Mesendoderm (in vitro differentiated cells): Measurements from ENCODE around the gene CA4.
A peak's percentile ranks its signal among the peaks of the same experiment; 100 is the strongest.

Source experiments
- DNase-seq: peaks from one replicate; pipeline ENCODE4 v3.0.0; 2013
- H2AK5ac ChIP-seq: 2 replicates; pipeline ENCODE4 v1.6.1; 2013; ENCODE audit warnings: low read length, inconsistent platforms
- H2BK120ac ChIP-seq: 2 replicates; pipeline ENCODE4 v1.6.1; 2013; ENCODE audit warnings: low read depth, mild to moderate bottlenecking, low read length, moderate library complexity, mixed read lengths
- H2BK15ac ChIP-seq: replicated peaks from 2 replicates; pipeline ENCODE4 v1.6.1; 2013; ENCODE audit warnings: low read depth, mild to moderate bottlenecking, moderate library complexity
- H2BK5ac ChIP-seq: 2 replicates; pipeline ENCODE4 v1.6.1; 2013; ENCODE audit warnings: low read length, inconsistent platforms
- H3K18ac ChIP-seq: 2 replicates; pipeline ENCODE4 v1.6.1; 2013; ENCODE audit warnings: mild to moderate bottlenecking, low read length, mixed read lengths
- H3K23ac ChIP-seq: one replicate; pipeline ENCODE4 v1.6.1; 2013; ENCODE audit warnings: low read length
- H3K27ac ChIP-seq: 2 replicates; pipeline ENCODE4 v1.5.1; 2013; ENCODE audit warnings: low read depth, mild to moderate bottlenecking, inconsistent platforms, low read length, moderate library complexity
- H3K27me3 ChIP-seq: 2 replicates; pipeline ENCODE4 v1.6.1; 2013; ENCODE audit warnings: low read length, control low read depth, mild to moderate bottlenecking, inconsistent platforms; ENCODE audit not compliant: insufficient read depth, poor library complexity
- H3K36me3 ChIP-seq: 2 replicates; pipeline ENCODE4 v1.6.1; 2013; ENCODE audit warnings: low read length, inconsistent platforms; ENCODE audit not compliant: control insufficient read depth, insufficient read depth
- H3K4ac ChIP-seq: one replicate; pipeline ENCODE4 v1.6.1; 2013; ENCODE audit warnings: low read depth, mild to moderate bottlenecking, low read length, moderate library complexity
- H3K4me1 ChIP-seq: 2 replicates; pipeline ENCODE4 v1.6.1; 2013; ENCODE audit warnings: low read depth, low read length, inconsistent platforms; ENCODE audit not compliant: control insufficient read depth
- H3K4me2 ChIP-seq: 2 replicates; pipeline ENCODE4 v1.6.1; 2013; ENCODE audit warnings: low read length
- H3K4me3 ChIP-seq: 2 replicates; pipeline ENCODE4 v1.5.1; 2013; ENCODE audit warnings: mild to moderate bottlenecking, low read length
- H3K56ac ChIP-seq: one replicate; pipeline ENCODE4 v1.6.1; 2013; ENCODE audit warnings: low read length
- H3K79me1 ChIP-seq: 2 replicates; pipeline ENCODE4 v1.6.1; 2013; ENCODE audit warnings: low read length, inconsistent platforms
- H3K79me2 ChIP-seq: 2 replicates; pipeline ENCODE4 v1.6.1; 2013; ENCODE audit warnings: mild to moderate bottlenecking, low read length; ENCODE audit not compliant: control insufficient read depth, insufficient read depth
- H3K9ac ChIP-seq: 2 replicates; pipeline ENCODE4 v1.6.1; 2013; ENCODE audit warnings: low read length, inconsistent platforms
- H4K5ac ChIP-seq: one replicate; pipeline ENCODE4 v1.6.1; 2013; ENCODE audit warnings: low read length
- H4K8ac ChIP-seq: one replicate; pipeline ENCODE4 v1.6.1; 2013; ENCODE audit warnings: low read depth, mild to moderate bottlenecking, control low read depth, low read length, moderate library complexity
- whole genome bisulfite sequencing: extraction: QIAGEN DNeasy Blood & Tissue Kit; methylation state at CpG from one replicate; pipeline ENCODE4 v1.1.7; 2013; ENCODE audit warnings: low lambda C conversion rate, missing lambda C conversion rate; ENCODE audit not compliant: insufficient coverage; ENCODE audit errors: extremely low coverage; 5-methylcytosine and 5-hydroxymethylcytosine counted together

CA4 gene

DNA sequence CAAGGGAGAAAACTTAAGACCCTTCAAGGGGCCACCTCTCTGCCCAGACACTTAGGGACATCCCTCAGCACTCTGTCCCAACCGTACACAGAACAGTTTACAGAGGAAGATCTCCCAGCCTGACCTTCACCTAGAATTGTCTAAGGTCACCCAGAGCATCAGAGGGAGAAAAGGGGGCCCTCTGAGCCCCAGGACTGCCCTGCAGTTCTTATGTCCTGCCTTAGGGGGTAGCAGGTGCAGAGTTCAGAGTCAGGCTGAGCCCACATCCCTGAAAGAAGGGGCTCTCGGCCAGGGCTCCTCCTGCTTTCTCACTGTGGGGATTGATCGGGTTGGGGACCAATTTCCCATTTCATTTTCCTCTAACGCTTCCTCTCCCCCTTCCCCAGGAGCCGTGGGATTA lies 15.4 kb downstream of the CA4 start:
- H4K5ac ChIP-seq = no peak overlapping the region
- no peaks in the 10 kb centered on the region for H3K79me2 ChIP-seq
- no peak overlapping the region for H2AK5ac ChIP-seq
- H4K8ac ChIP-seq = no peak overlapping the region
- no peaks in the 10 kb centered on the region for H3K36me3 ChIP-seq
- no CpG with 5 or more reads among the region's 5 CpGs for WGBS
- no peak overlapping the region for H2BK15ac ChIP-seq
- H3K27ac ChIP-seq = no peak overlapping the region
- H3K9ac ChIP-seq = no peak overlapping the region
- H3K27me3 ChIP-seq = no peaks in the 10 kb centered on the region
- no peak overlapping the region for H2BK120ac ChIP-seq
- no peaks in the 10 kb centered on the region for H3K79me1 ChIP-seq
- H3K4ac ChIP-seq = no peak overlapping the region
- H3K4me2 ChIP-seq = no peak overlapping the region
- no peak overlapping the region for H3K4me3 ChIP-seq
- no peak overlapping the region for H3K56ac ChIP-seq
- H3K18ac ChIP-seq = no peak overlapping the region
- H3K23ac ChIP-seq = no peak overlapping the region
- H2BK5ac ChIP-seq = no peak overlapping the region
- H3K4me1 ChIP-seq = peaks cover 10% of the 10 kb centered on the region
- DNase-seq = no peak

DNA sequence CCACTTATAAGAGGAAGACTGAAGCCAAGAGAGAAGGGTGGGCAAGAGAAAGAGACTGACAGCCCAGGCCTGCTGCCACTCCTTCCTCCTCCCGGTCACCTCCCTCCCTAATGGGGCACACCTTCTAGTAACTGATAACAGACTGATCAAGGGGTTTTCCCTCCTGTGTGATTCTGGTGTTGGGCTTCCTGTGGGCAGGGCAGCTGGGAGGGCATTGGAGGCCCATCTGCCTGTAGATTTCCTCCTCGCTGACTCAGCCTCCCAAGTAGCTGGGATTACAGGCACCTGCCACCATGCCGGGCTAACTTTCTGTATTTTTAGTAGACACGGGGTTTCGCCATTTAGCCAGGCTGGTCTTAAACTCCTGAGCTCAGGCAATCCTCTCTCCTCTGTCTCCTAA lies 16.2 kb downstream of the CA4 start:
- H3K18ac ChIP-seq = no peak overlapping the region
- H3K9ac ChIP-seq = no peak overlapping the region
- no peak overlapping the region for H3K56ac ChIP-seq
- DNase-seq = peak; percentile 51
- H3K4me3 ChIP-seq = no peak overlapping the region
- H3K23ac ChIP-seq = no peak overlapping the region
- H4K5ac ChIP-seq = no peak overlapping the region
- no peak overlapping the region for H2BK120ac ChIP-seq
- H2BK15ac ChIP-seq = no peak overlapping the region
- H2AK5ac ChIP-seq = no peak overlapping the region
- H3K79me1 ChIP-seq = no peaks in the 10 kb centered on the region
- peaks cover 9% of the 10 kb centered on the region for H3K4me1 ChIP-seq
- WGBS = no CpG with 5 or more reads among the region's 5 CpGs
- no peak overlapping the region for H2BK5ac ChIP-seq
- H3K36me3 ChIP-seq = no peaks in the 10 kb centered on the region
- no peak overlapping the region for H3K4me2 ChIP-seq
- H3K27me3 ChIP-seq = no peaks in the 10 kb centered on the region
- no peak overlapping the region for H3K4ac ChIP-seq
- no peaks in the 10 kb centered on the region for H3K79me2 ChIP-seq
- H4K8ac ChIP-seq = no peak overlapping the region
- H3K27ac ChIP-seq = no peak overlapping the region

DNA sequence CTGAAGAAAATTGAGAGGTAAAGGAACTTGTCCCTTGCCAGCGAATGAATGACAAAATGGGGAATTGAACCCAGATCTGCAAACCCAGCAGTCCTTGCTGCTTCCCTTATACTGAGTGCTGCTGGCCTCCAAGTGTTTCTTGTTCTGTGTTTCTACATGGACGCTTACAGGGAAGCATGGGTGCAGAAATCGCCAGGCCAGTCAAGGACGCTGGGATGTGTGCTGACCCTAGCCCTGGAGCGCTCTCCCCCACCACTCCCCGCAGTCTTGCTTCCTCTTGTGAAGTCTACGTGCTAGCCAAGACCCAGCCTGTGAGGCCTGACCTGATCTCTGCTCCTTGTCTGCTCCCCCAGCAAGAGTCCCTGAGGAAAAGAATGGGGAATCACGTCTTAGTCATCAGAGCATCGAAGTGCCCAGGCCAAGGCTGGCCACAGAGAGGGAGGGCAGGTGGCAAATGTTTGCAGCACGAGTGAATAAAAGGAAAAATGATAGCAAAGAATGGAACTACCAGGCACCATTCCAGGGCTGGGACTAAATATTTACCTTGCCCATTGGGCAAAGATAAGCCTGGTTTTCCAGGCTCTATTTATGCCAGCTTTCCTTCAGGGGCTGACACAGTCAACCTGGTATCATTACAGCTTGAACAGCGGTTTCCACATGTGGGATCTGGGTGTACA lies 17.4 kb downstream of the CA4 start:
- Histone ChIP-seq H3K9ac (no peak overlapping the region), H4K5ac (no peak overlapping the region), H3K4ac (no peak overlapping the region), H3K79me1 (no peaks in the 10 kb centered on the region), H3K4me2 (no peak overlapping the region), H2BK5ac (no peak overlapping the region), H3K18ac (no peak overlapping the region), H3K79me2 (no peaks in the 10 kb centered on the region), H3K4me1 (no peaks in the 10 kb centered on the region), H3K27me3 (no peaks in the 10 kb centered on the region), H3K27ac (no peak overlapping the region), H2AK5ac (no peak overlapping the region), H3K4me3 (no peak overlapping the region), H3K56ac (no peak overlapping the region), H3K23ac (no peak overlapping the region), H2BK120ac (no peak overlapping the region), H3K36me3 (no peaks in the 10 kb centered on the region), H4K8ac (no peak overlapping the region), H2BK15ac (no peak overlapping the region)
- WGBS = no CpG with 5 or more reads among the region's 11 CpGs
- no peak for DNase-seq

- H2BK15ac ChIP-seq = no peak overlapping the region
- no CpG with 5 or more reads among the region's 7 CpGs for WGBS
- no peaks in the 10 kb centered on the region for H3K4me1 ChIP-seq
- H4K5ac ChIP-seq = no peak overlapping the region
- no peak overlapping the region for H2BK120ac ChIP-seq
- H2BK5ac ChIP-seq = no peak overlapping the region
- H3K27me3 ChIP-seq = no peaks in the 10 kb centered on the region
- no peak overlapping the region for H3K27ac ChIP-seq
- H3K36me3 ChIP-seq = no peaks in the 10 kb centered on the region
- no peaks in the 10 kb centered on the region for H3K79me2 ChIP-seq
- no peak overlapping the region for H4K8ac ChIP-seq
- no peaks in the 10 kb centered on the region for H3K79me1 ChIP-seq
- H3K4ac ChIP-seq = no peak overlapping the region
- no peak overlapping the region for H3K23ac ChIP-seq
- no peak overlapping the region for H3K4me2 ChIP-seq
- no peak overlapping the region for H3K18ac ChIP-seq
- H3K56ac ChIP-seq = no peak overlapping the region
- no peak overlapping the region for H2AK5ac ChIP-seq
- H3K9ac ChIP-seq = no peak overlapping the region
- H3K4me3 ChIP-seq = no peak overlapping the region
- no peak for DNase-seq
Observed at GRCh38 chr17:60168654-60169053, 18.9 kb downstream of the CA4 start.

DNA sequence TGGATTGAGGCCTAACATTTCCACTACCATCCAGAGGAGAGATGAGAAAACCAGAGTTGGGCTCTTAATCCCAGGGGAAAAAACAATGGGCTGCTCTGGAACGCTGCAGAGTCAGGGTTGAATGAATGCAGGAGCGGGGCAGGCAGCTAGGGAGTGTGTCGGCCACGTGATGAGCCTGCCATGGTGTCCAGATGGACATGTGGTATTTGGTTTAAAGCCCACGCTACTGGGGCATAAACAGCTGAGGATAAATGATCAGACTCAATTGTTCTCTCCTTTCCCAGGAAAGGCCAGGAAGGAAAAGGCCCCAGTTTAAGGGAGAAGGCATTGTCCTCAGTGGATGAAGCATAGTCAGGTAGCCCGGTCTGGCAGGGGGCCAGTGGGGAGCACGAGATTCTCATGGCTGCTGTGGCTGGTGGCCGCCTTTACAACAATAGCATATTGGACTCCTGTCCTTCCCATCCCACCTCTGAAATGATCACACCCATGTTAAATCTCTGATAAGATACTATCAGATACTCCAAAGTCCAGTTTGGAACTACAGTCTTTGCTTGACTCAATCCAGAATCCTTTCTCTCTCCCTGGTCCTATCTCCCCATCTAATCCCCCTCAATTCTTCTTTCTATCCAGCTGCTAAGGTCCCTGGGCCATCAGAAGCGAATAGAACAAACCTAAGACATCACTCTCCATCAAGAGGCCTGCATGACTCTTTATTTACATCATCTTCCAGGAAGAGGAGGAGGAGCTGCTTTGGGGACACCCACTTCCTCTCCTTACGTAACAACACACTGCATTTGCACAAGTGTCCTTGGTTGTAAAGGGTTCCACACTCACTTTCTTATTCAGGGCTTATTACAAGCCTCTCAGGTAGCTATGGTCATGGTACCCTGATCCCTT lies 20.4 kb downstream of the CA4 start:
- Histone ChIP-seq H3K27ac (no peak overlapping the region), H3K23ac (no peak overlapping the region), H3K4me1 (no peaks in the 10 kb centered on the region), H2BK15ac (no peak overlapping the region), H2BK120ac (no peak overlapping the region), H2BK5ac (no peak overlapping the region), H4K5ac (no peak overlapping the region), H3K4ac (no peak overlapping the region), H2AK5ac (no peak overlapping the region), H3K36me3 (no peaks in the 10 kb centered on the region), H4K8ac (no peak overlapping the region), H3K79me2 (no peaks in the 10 kb centered on the region), H3K27me3 (no peaks in the 10 kb centered on the region), H3K18ac (no peak overlapping the region), H3K4me3 (no peak overlapping the region), H3K4me2 (no peak overlapping the region), H3K79me1 (no peaks in the 10 kb centered on the region), H3K56ac (no peak overlapping the region), H3K9ac (no peak overlapping the region)
- WGBS = no CpG with 5 or more reads among the region's 10 CpGs
- DNase-seq = no peak
